IMR-90 (cell line): ENCODE results near the gene YKT6. TPM values are rescaled to one million over a fixed set of nuclear protein-coding genes. Genes with fewer than 3 reads are reported as not detected.

ENCODE experiments used
- ATAC-seq: fragments of 200-7000 bp; cut with Tn5 transposase; 2 replicates; pipeline ENCODE4 v1.9.1; 2020; ENCODE audit warnings: low read depth, mild to moderate bottlenecking, moderate library complexity
- BruUV-seq: library from RNA; stranded (reverse); fragments of 400-500 nt; replicated peaks from 2 replicates; lab custom pipeline; 2021; lab: Mats Ljungman, UMichigan
- CTCF ChIA-PET: fragments of 300-600 bp; formaldehyde crosslinking; extraction: SDS; loops from one replicate; lab custom pipeline; 2021; ENCODE audit warnings: antibody characterized with exemption; lab: Yijun Ruan, JAX
- POLR2A ChIA-PET: fragments of 300-600 bp; sonication (Branson Sonifier 250); formaldehyde crosslinking; loops from one replicate; lab custom pipeline; 2022; ENCODE audit warnings: antibody characterized with exemption; ENCODE audit not compliant: unreplicated experiment; lab: Charles Lee
- DNase-seq: peaks from one replicate; pipeline ENCODE4 v3.0.0; 2013
- H2AFZ ChIP-seq: replicated peaks from 2 replicates; pipeline ENCODE3; 2013; ENCODE audit warnings: low read length, mild to moderate bottlenecking; ENCODE audit not compliant: poor library complexity
- H2AK5ac ChIP-seq: 2 replicates; pipeline ENCODE4 v1.6.1; 2013; ENCODE audit warnings: low read depth, low read length, inconsistent platforms
- H2AK9ac ChIP-seq: replicated peaks from 2 replicates; pipeline ENCODE3; 2013; ENCODE audit warnings: mild to moderate bottlenecking, low read depth, low read length, moderate library complexity; ENCODE audit not compliant: poor library complexity
- H2BK120ac ChIP-seq: 2 replicates; pipeline ENCODE4 v1.6.1; 2013; ENCODE audit warnings: low read depth, low read length, inconsistent platforms
- H2BK15ac ChIP-seq: 3 replicates; pipeline ENCODE4 v1.6.1; 2013; ENCODE audit warnings: low read depth, low read length, inconsistent platforms
- H2BK20ac ChIP-seq: 2 replicates; pipeline ENCODE4 v1.6.1; 2013; ENCODE audit warnings: low read depth, mild to moderate bottlenecking, inconsistent platforms, low read length, moderate library complexity
- H2BK5ac ChIP-seq: 2 replicates; pipeline ENCODE4 v1.6.1; 2013; ENCODE audit warnings: mild to moderate bottlenecking, low read depth, low read length, inconsistent platforms; ENCODE audit not compliant: poor library complexity, severe bottlenecking
- H3K14ac ChIP-seq: replicated peaks from 2 replicates; pipeline ENCODE4 v1.6.1; 2013; ENCODE audit warnings: low read depth, low read length, inconsistent platforms
- H3K18ac ChIP-seq: 2 replicates; pipeline ENCODE4 v1.6.1; 2013; ENCODE audit warnings: low read depth, low read length, control low read depth
- H3K23ac ChIP-seq: 2 replicates; pipeline ENCODE4 v1.6.1; 2013; ENCODE audit warnings: low read depth, low read length, inconsistent platforms
- H3K27ac ChIP-seq: 2 replicates; pipeline ENCODE4 v1.5.1; 2013; ENCODE audit warnings: mild to moderate bottlenecking, control low read depth, low read length; ENCODE audit not compliant: insufficient read depth
- H3K27me3 ChIP-seq: 2 replicates; pipeline ENCODE4 v1.6.1; 2013; ENCODE audit warnings: low read length; ENCODE audit not compliant: control insufficient read depth, insufficient read depth
- H3K36me3 ChIP-seq: 2 replicates; pipeline ENCODE4 v1.6.1; 2013; ENCODE audit warnings: low read length, mixed read lengths; ENCODE audit not compliant: control insufficient read depth, insufficient read depth
- H3K4ac ChIP-seq: 2 replicates; pipeline ENCODE4 v1.6.1; 2013; ENCODE audit warnings: low read depth, low read length, inconsistent platforms
- H3K4me1 ChIP-seq: 2 replicates; pipeline ENCODE4 v1.6.1; 2013; ENCODE audit warnings: low read length, mixed read lengths; ENCODE audit not compliant: control insufficient read depth, insufficient read depth
- H3K4me2 ChIP-seq: 2 replicates; pipeline ENCODE4 v1.6.1; 2013; ENCODE audit warnings: low read depth, mild to moderate bottlenecking, control low read depth, low read length, moderate library complexity
- H3K4me3 ChIP-seq: 2 replicates; pipeline ENCODE4 v1.5.1; 2013; ENCODE audit warnings: low read depth, mild to moderate bottlenecking, control low read depth, low read length, moderate library complexity; ENCODE audit not compliant: insufficient read depth
- H3K56ac ChIP-seq: 2 replicates; pipeline ENCODE4 v1.6.1; 2013; ENCODE audit warnings: low read length, inconsistent platforms; ENCODE audit not compliant: insufficient read depth; ENCODE audit errors: extremely low read depth
- H3K79me1 ChIP-seq, 2 experiments: 2 replicates each; pipeline ENCODE4 v1.6.1; 2013; ENCODE audit warnings: low read length in 2 of 2, inconsistent platforms in 1 of 2, low read depth in 1 of 2
- H3K9ac ChIP-seq: 2 replicates; pipeline ENCODE4 v1.6.1; 2013; ENCODE audit warnings: low read depth, low read length, control low read depth
- H3K9me1 ChIP-seq: 2 replicates; pipeline ENCODE4 v1.6.1; 2013; ENCODE audit warnings: low read length, inconsistent platforms; ENCODE audit not compliant: insufficient read depth
- H3K9me3 ChIP-seq: 2 replicates; pipeline ENCODE4 v1.6.1; 2013; ENCODE audit warnings: low read length; ENCODE audit not compliant: control insufficient read depth, insufficient read depth
- H4K20me1 ChIP-seq: 2 replicates; pipeline ENCODE4 v1.6.1; 2013; ENCODE audit warnings: low read length, inconsistent platforms; ENCODE audit not compliant: insufficient read depth
- H4K5ac ChIP-seq: 2 replicates; pipeline ENCODE4 v1.6.1; 2013; ENCODE audit warnings: mild to moderate bottlenecking, low read depth, low read length, control low read depth
- H4K8ac ChIP-seq, 2 experiments: 2 replicates each; pipeline ENCODE4 v1.6.1; 2013; ENCODE audit warnings: low read depth in 2 of 2, low read length in 2 of 2, control low read depth in 1 of 2, inconsistent platforms in 1 of 2
- H4K91ac ChIP-seq: 2 replicates; pipeline ENCODE4 v1.6.1; 2013; ENCODE audit warnings: low read depth, low read length, inconsistent platforms; ENCODE audit not compliant: insufficient read depth
- CEBPB ChIP-seq: IDR thresholded peaks from 2 replicates; pipeline ENCODE4 v1.6.1; 2012; ENCODE audit warnings: low read depth, low read length, improper control_type of control experiment
- CHD1 ChIP-seq: IDR thresholded peaks from 2 replicates; pipeline ENCODE4 v1.6.1; 2012; ENCODE audit warnings: low read depth, low read length, improper control_type of control experiment
- MXI1 ChIP-seq: IDR thresholded peaks from 2 replicates; pipeline ENCODE4 v1.6.1; 2012; ENCODE audit warnings: low read depth, mild to moderate bottlenecking, low read length, moderate library complexity, borderline replicate concordance
- NFE2L2 ChIP-seq: fragments of 150-350 bp; IDR thresholded peaks from 2 replicates; pipeline ENCODE4 v1.6.1; 2016; ENCODE audit warnings: low read depth, mild to moderate bottlenecking, low read length
- POLR2A ChIP-seq: IDR thresholded peaks from 2 replicates; pipeline ENCODE4 v1.6.1; 2012; ENCODE audit warnings: mild to moderate bottlenecking, low read depth, low read length
- RAD21 ChIP-seq: IDR thresholded peaks from 2 replicates; pipeline ENCODE4 v1.6.1; 2012; ENCODE audit warnings: low read length, improper control_type of control experiment
- RCOR1 ChIP-seq: IDR thresholded peaks from 2 replicates; pipeline ENCODE4 v1.6.1; 2012; ENCODE audit warnings: mild to moderate bottlenecking, low read length, improper control_type of control experiment; ENCODE audit not compliant: insufficient replicate concordance
- RFX5 ChIP-seq: IDR thresholded peaks from 2 replicates; pipeline ENCODE4 v1.8.0; 2012; ENCODE audit warnings: low read depth, mild to moderate bottlenecking, low read length, moderate library complexity
- WGBS, 2 experiments: methylation state at CpG; one replicate each; pipeline versions ENCODE4 v1.1.5 to v1.1.7; 2013; ENCODE audit warnings: missing lambda C conversion rate in 2 of 2; ENCODE audit not compliant: insufficient read length in 1 of 2; ENCODE audit errors: extremely low coverage in 2 of 2; 5-methylcytosine and 5-hydroxymethylcytosine counted together
- dilution Hi-C: fragments of 300-500 bp; cut with HindIII; formaldehyde crosslinking; loops from one replicate; pipeline ENCODE4 v1.14.3; 2018; ENCODE audit warnings: low sequenced_read_pairs; ENCODE audit not compliant: unreplicated experiment
- in situ Hi-C: fragments of 300-500 bp; cut with MboI; formaldehyde crosslinking; loops from 3 replicates; pipeline ENCODE4 v1.14.3; 2019; ENCODE audit warnings: low sequenced_read_pairs, inconsistent platforms, mixed read lengths
- intact Hi-C: fragments of 100-400 bp; cut with micrococcal nuclease; formaldehyde crosslinking; loops from 2 replicates; pipeline ENCODE4 v1.10.0; 2022
- polyA plus RNA-seq, 3 experiments: library from polyadenylated mRNA; depleted of rRNA; stranded (reverse); fragments of >200 nt; gene quantifications; 2 replicates each; pipeline ENCODE4 v1.2.3, GENCODE V29; 2012; ENCODE audit warnings: low replicate concordance in 1 of 3
- total RNA-seq: library from RNA; depleted of rRNA; stranded (reverse); fragments of >200 nt; gene quantifications from 2 replicates; pipeline ENCODE4 v1.2.3, GENCODE V29; 2012
- TF ChIP-seq, protein P1 (sequence below): fragments of 150-350 bp; IDR thresholded peaks from 2 replicates; pipeline ENCODE4 v1.6.1; 2016; ENCODE audit warnings: low read depth, mild to moderate bottlenecking, low read length, moderate library complexity, borderline replicate concordance
- TF ChIP-seq, protein P2 (sequence below): fragments of 150-350 bp; IDR thresholded peaks from 2 replicates; pipeline ENCODE4 v1.6.1; 2017; ENCODE audit warnings: mild to moderate bottlenecking, antibody characterized with exemption, low read length, low read depth
- TF ChIP-seq, protein P3 (sequence below): conservative IDR thresholded peaks from 2 replicates; pipeline ENCODE4 v1.5.1; 2012; ENCODE audit warnings: mild to moderate bottlenecking, low read depth, low read length, improper control_type of control experiment

The YKT6 gene
- total and polyA plus RNA-seq, 2 of the 4 experiments (the other 2 are of a cell fraction) = 115 to 120 TPM

DNA sequence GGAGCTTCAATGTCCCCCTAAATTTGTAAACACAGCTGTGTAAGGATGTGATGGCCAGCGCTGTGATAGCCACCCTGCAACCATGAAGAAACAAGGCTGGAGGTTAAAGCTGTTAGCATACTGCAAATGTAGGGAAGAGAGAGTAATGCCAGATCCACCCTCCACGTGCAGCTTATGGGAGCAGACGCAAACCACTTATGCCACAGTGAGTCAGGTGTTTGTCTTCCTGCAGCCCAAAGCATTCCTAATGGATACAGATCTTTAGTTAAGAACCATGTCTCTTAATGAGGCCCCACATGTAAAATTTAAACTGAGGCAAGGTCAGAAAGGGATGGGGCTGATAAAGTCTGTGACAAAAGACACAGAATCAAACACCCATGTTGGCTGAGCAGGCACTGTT lies 46.1 kb upstream of the YKT6 start:
- no peak overlapping the region for H4K91ac ChIP-seq
- in situ Hi-C loops (no loop called here), dilution Hi-C loops (no loop called here), intact Hi-C loops (no loop called here)
- TF ChIP-seq RAD21 (no peak), POLR2A (no peak), RCOR1 (no peak), MXI1 (no peak), CEBPB (no peak), RFX5 (no peak), CHD1 (no peak), NFE2L2 (no peak)
- TF ChIP-seq, protein P1, sequence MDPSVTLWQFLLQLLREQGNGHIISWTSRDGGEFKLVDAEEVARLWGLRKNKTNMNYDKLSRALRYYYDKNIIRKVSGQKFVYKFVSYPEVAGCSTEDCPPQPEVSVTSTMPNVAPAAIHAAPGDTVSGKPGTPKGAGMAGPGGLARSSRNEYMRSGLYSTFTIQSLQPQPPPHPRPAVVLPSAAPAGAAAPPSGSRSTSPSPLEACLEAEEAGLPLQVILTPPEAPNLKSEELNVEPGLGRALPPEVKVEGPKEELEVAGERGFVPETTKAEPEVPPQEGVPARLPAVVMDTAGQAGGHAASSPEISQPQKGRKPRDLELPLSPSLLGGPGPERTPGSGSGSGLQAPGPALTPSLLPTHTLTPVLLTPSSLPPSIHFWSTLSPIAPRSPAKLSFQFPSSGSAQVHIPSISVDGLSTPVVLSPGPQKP = no peak
- TF ChIP-seq, protein P2, sequence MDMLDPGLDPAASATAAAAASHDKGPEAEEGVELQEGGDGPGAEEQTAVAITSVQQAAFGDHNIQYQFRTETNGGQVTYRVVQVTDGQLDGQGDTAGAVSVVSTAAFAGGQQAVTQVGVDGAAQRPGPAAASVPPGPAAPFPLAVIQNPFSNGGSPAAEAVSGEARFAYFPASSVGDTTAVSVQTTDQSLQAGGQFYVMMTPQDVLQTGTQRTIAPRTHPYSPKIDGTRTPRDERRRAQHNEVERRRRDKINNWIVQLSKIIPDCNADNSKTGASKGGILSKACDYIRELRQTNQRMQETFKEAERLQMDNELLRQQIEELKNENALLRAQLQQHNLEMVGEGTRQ = no peak
- TF ChIP-seq, protein P3, sequence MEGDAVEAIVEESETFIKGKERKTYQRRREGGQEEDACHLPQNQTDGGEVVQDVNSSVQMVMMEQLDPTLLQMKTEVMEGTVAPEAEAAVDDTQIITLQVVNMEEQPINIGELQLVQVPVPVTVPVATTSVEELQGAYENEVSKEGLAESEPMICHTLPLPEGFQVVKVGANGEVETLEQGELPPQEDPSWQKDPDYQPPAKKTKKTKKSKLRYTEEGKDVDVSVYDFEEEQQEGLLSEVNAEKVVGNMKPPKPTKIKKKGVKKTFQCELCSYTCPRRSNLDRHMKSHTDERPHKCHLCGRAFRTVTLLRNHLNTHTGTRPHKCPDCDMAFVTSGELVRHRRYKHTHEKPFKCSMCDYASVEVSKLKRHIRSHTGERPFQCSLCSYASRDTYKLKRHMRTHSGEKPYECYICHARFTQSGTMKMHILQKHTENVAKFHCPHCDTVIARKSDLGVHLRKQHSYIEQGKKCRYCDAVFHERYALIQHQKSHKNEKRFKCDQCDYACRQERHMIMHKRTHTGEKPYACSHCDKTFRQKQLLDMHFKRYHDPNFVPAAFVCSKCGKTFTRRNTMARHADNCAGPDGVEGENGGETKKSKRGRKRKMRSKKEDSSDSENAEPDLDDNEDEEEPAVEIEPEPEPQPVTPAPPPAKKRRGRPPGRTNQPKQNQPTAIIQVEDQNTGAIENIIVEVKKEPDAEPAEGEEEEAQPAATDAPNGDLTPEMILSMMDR = no peak
- H4K20me1 ChIP-seq = no peaks in the 10 kb centered on the region
- no peak overlapping the region for H2BK15ac ChIP-seq
- H3K14ac ChIP-seq = no peak overlapping the region
- DNase-seq (no peak), ATAC-seq (no peak)
- peaks cover 6% of the 10 kb centered on the region; the same call in 1 of the 2 replicates for H3K27me3 ChIP-seq
- no peak overlapping the region for H4K5ac ChIP-seq
- H2BK5ac ChIP-seq = no peak overlapping the region
- H2AFZ ChIP-seq = no peak overlapping the region
- H2BK20ac ChIP-seq = no peak overlapping the region
- H3K27ac ChIP-seq = no peak overlapping the region
- no peak overlapping the region for H2AK5ac ChIP-seq
- no peak overlapping the region for H3K4me3 ChIP-seq
- H3K9me1 ChIP-seq = 0 out of 2 replicates have a peak, but pooled peaks cover 3% of the 10 kb centered on the region
- H3K4me1 ChIP-seq = peaks cover 7% of the 10 kb centered on the region; the same call in 1 of the 2 replicates
- no peak overlapping the region for H4K8ac ChIP-seq
- no peak overlapping the region for H2BK120ac ChIP-seq
- H3K18ac ChIP-seq = no peak overlapping the region
- no TSS peak for BruUV-seq
- no peaks in the 10 kb centered on the region for H3K9me3 ChIP-seq
- ChIA-PET CTCF (no interaction called here), POLR2A (no interaction called here)
- no peak overlapping the region for H3K56ac ChIP-seq
- no peaks in the 10 kb centered on the region for H3K36me3 ChIP-seq
- no peak overlapping the region for H3K4ac ChIP-seq
- H3K9ac ChIP-seq = no peak overlapping the region
- 100% methylated on average over 1 of the region's 3 CpGs; no CpG with 5 or more reads in 1 of the 2 experiments for WGBS, 2 experiments
- H3K4me2 ChIP-seq = no peak overlapping the region
- no peak overlapping the region for H2AK9ac ChIP-seq
- H3K79me1 ChIP-seq = no peaks in the 10 kb centered on the region
- H3K23ac ChIP-seq = no peak overlapping the region
